CD4-positive, CD25-positive, alpha-beta regulatory T cell (primary cell): ENCODE data around the gene KRTAP4-9. TPM values are rescaled to one million over a fixed set of nuclear protein-coding genes. Genes with fewer than 3 reads are reported as not detected.
"Not testable (repeated sequence)": the region's sequence is repeated elsewhere in the genome, so short reads cannot be mapped to it uniquely, and the experiment has no call there.

Source experiments
- ATAC-seq, 2 donors: fragments of 150-1000 bp; cut with Tn5 transposase; one replicate each; pipeline ENCODE4 v1.10.0; 2021; ENCODE audit warnings: low read depth in 2 of 2, moderate number of reproducible peaks in 2 of 2, moderate library complexity in 1 of 2
- DNase-seq, 3 donors: peaks; one replicate each; pipeline versions ENCODE4 v3.0.0 to v3.0.0-alpha.2; 2012 to 2022; ENCODE audit warnings: mixed read lengths in 1 of 3
- H3K27ac ChIP-seq: one replicate; pipeline ENCODE4 v1.7.0; 2013; ENCODE audit warnings: mild to moderate bottlenecking, low read length; ENCODE audit not compliant: insufficient read depth, poor library complexity, severe bottlenecking
- H3K27me3 ChIP-seq: one replicate; pipeline ENCODE4 v1.7.0; 2013; ENCODE audit warnings: low read length; ENCODE audit not compliant: control insufficient read depth, insufficient read depth
- H3K36me3 ChIP-seq: one replicate; pipeline ENCODE4 v1.7.0; 2013; ENCODE audit warnings: mild to moderate bottlenecking, low read length, moderate library complexity; ENCODE audit not compliant: control insufficient read depth, insufficient read depth
- H3K4me1 ChIP-seq: 2 replicates; pipeline ENCODE4 v1.7.0; 2013; ENCODE audit warnings: mild to moderate bottlenecking, low read length; ENCODE audit not compliant: insufficient read depth, control insufficient read depth, poor library complexity, severe bottlenecking
- H3K4me3 ChIP-seq: one replicate; pipeline ENCODE4 v1.7.0; 2013; ENCODE audit warnings: low read depth, mild to moderate bottlenecking, low read length, moderate library complexity
- H3K9me3 ChIP-seq, 2 experiments: 1 replicate in 1 of 2; 2 replicates in 1 of 2; pipeline ENCODE4 v1.7.0; 2013; ENCODE audit warnings: low read length in 2 of 2, mild to moderate bottlenecking in 1 of 2, moderate library complexity in 1 of 2; ENCODE audit not compliant: control insufficient read depth in 2 of 2
- H3K27ac Mint-ChIP-seq, 3 donors: one replicate each; pipeline ENCODE4 v1.8.0; 2020 to 2022; ENCODE audit warnings: mild to moderate bottlenecking in 3 of 3, mixed read lengths in 3 of 3, moderate library complexity in 2 of 3
- H3K27me3 Mint-ChIP-seq: one replicate; pipeline ENCODE4 v1.8.0; 2022; ENCODE audit warnings: mild to moderate bottlenecking, mixed read lengths
- H3K36me3 Mint-ChIP-seq: one replicate; pipeline ENCODE4 v1.8.0; 2020; ENCODE audit warnings: mixed read lengths
- H3K4me1 Mint-ChIP-seq, 4 donors: one replicate each; pipeline ENCODE4 v1.8.0; 2020 to 2022; ENCODE audit warnings: mixed read lengths in 4 of 4, mild to moderate bottlenecking in 1 of 4
- H3K4me3 Mint-ChIP-seq, 4 donors: one replicate each; pipeline ENCODE4 v1.8.0; 2020 to 2022; ENCODE audit warnings: mild to moderate bottlenecking in 4 of 4, mixed read lengths in 4 of 4, moderate library complexity in 3 of 4
- H3K9me3 Mint-ChIP-seq, 7 donors: one replicate each; pipeline ENCODE4 v1.8.0; 2020 to 2022; ENCODE audit warnings: mixed read lengths in 7 of 7, mild to moderate bottlenecking in 3 of 7, moderate library complexity in 2 of 7
- polyA plus RNA-seq, 4 donors: library from polyadenylated mRNA; unstranded; fragments of 300-500 nt; fragmentation: Illumina TruSeq; gene quantifications; one replicate each; pipeline ENCODE4 v1.2.3, GENCODE V29; 2021
- total RNA-seq: library from RNA; stranded (reverse); gene quantifications from one replicate; pipeline ENCODE4 v1.2.3, GENCODE V29; 2022

KRTAP4-9 gene
- total and polyA plus RNA-seq, 5 donors from 2014 or later = not detected

- Mint-ChIP-seq H3K27me3 (peaks cover 21% of the 10 kb centered on the region), H3K36me3 (no peaks in the 10 kb centered on the region), H3K4me1 (no peaks in the 10 kb centered on the region), H3K27ac (no peak overlapping the region), H3K4me3 (no peak overlapping the region), H3K9me3 (no peaks in the 10 kb centered on the region)
- H3K4me1 ChIP-seq = no peaks in the 10 kb centered on the region
- DNase-seq (no peak), ATAC-seq (no peak)
- no peaks in the 10 kb centered on the region for H3K36me3 ChIP-seq
- peaks cover 20% of the 10 kb centered on the region for H3K27me3 ChIP-seq
- no peak overlapping the region for H3K4me3 ChIP-seq
- no peaks in the 10 kb centered on the region for H3K9me3 ChIP-seq
- no peak overlapping the region for H3K27ac ChIP-seq
Measured at GRCh38 chr17:41064301-41064700, 40.9 kb upstream of the KRTAP4-9 start.

- not testable (repeated sequence) for H3K27ac Mint-ChIP-seq, H3K4me3 Mint-ChIP-seq, H3K4me1 ChIP-seq, H3K36me3 ChIP-seq, DNase-seq, H3K4me1 Mint-ChIP-seq, H3K9me3 ChIP-seq, H3K9me3 Mint-ChIP-seq, H3K36me3 Mint-ChIP-seq, H3K27ac ChIP-seq, H3K4me3 ChIP-seq, ATAC-seq
- peaks cover 15% of the 10 kb centered on the region for H3K27me3 Mint-ChIP-seq
- H3K27me3 ChIP-seq = peaks cover 18% of the 10 kb centered on the region
Measured at GRCh38 chr17:41065016-41065689, 40.0 kb upstream of the KRTAP4-9 start.

- no peak for ATAC-seq
Measured at GRCh38 chr17:41065829-41066624, 39.2 kb upstream of the KRTAP4-9 start, which contains the start of gene KRTAP2-4. Gene KRTAP2-4, minus strand, starts transcription at chr17:41065879. Its CDS starts 34 bp downstream, at chr17:41065845.

GRCh38 chr17:41067281-41067680, 37.9 kb upstream of the KRTAP4-9 start:
- H3K4me1 Mint-ChIP-seq = peaks cover 0 to 1% (median 0%) of the 10 kb centered on the region in 4 donors
- peaks cover 2% of the 10 kb centered on the region for H3K27me3 Mint-ChIP-seq

More at GRCh38 chr17:41065829-41066624, 39.2 kb upstream of the KRTAP4-9 start, which contains the start of gene KRTAP2-4:
- no peaks in the 10 kb centered on the region for H3K9me3 ChIP-seq
- Mint-ChIP-seq H3K27ac (no peak within 1 kb of the TSS), H3K9me3 (no peaks in the 10 kb centered on the region), H3K4me1 (no peaks in the 10 kb centered on the region), H3K4me3 (no peak within 1 kb of the TSS), H3K36me3 (no peaks in the 10 kb centered on the region), H3K27me3 (peaks cover 9% of the 10 kb centered on the region)
- H3K36me3 ChIP-seq = no peaks in the 10 kb centered on the region
- H3K4me3 ChIP-seq = no peak within 1 kb of the TSS
- no peaks in the 10 kb centered on the region for H3K4me1 ChIP-seq
- no peak for DNase-seq
- no peak within 1 kb of the TSS for H3K27ac ChIP-seq
- peaks cover 10% of the 10 kb centered on the region for H3K27me3 ChIP-seq

GRCh38 chr17:41069031-41069430, 36.2 kb upstream of the KRTAP4-9 start:
- H3K27me3 ChIP-seq = no peaks in the 10 kb centered on the region
- no peak overlapping the region for H3K4me3 Mint-ChIP-seq
- no peak overlapping the region for H3K27ac ChIP-seq
- DNase-seq (no peak), ATAC-seq (no peak)
- no peak overlapping the region for H3K4me3 ChIP-seq
- no peaks in the 10 kb centered on the region for H3K9me3 ChIP-seq
- no peaks in the 10 kb centered on the region for H3K36me3 ChIP-seq
- H3K27ac Mint-ChIP-seq = no peak overlapping the region
- no peaks in the 10 kb centered on the region for H3K9me3 Mint-ChIP-seq
- no peaks in the 10 kb centered on the region for H3K36me3 Mint-ChIP-seq
- H3K4me1 ChIP-seq = no peaks in the 10 kb centered on the region
- H3K27me3 Mint-ChIP-seq = no peaks in the 10 kb centered on the region
- H3K4me1 Mint-ChIP-seq = peaks cover 0 to 2% (median 0%) of the 10 kb centered on the region in 4 donors

More at GRCh38 chr17:41067281-41067680, 37.9 kb upstream of the KRTAP4-9 start:
- H3K27me3 ChIP-seq = peaks cover 4% of the 10 kb centered on the region
- no peak overlapping the region for H3K4me3 ChIP-seq
- H3K27ac ChIP-seq = no peak overlapping the region
- H3K36me3 ChIP-seq = no peaks in the 10 kb centered on the region
- Mint-ChIP-seq H3K36me3 (no peaks in the 10 kb centered on the region), H3K9me3 (no peaks in the 10 kb centered on the region), H3K27ac (peak overlapping the region in 1 of 3 donors; percentile 5), H3K4me3 (no peak overlapping the region)
- no peaks in the 10 kb centered on the region for H3K4me1 ChIP-seq
- ATAC-seq = no peak
- no peak for DNase-seq
- no peaks in the 10 kb centered on the region for H3K9me3 ChIP-seq

GRCh38 chr17:41071606-41072360, 33.4 kb upstream of the KRTAP4-9 start:
- no peak overlapping the region for H3K4me3 ChIP-seq
- peaks cover 0 to 1% (median 0%) of the 10 kb centered on the region in 7 donors for H3K9me3 Mint-ChIP-seq
- peaks cover 13% of the 10 kb centered on the region for H3K27me3 Mint-ChIP-seq
- H3K36me3 ChIP-seq = no peaks in the 10 kb centered on the region
- ATAC-seq (no peak), DNase-seq (no peak)
- H3K4me1 Mint-ChIP-seq = peaks cover 0 to 2% (median 0%) of the 10 kb centered on the region in 4 donors
- H3K27me3 ChIP-seq = peaks cover 7% of the 10 kb centered on the region
- no peaks in the 10 kb centered on the region for H3K36me3 Mint-ChIP-seq
- peak overlapping the region in 1 of 3 donors; percentile 33 for H3K27ac Mint-ChIP-seq
- no peak overlapping the region for H3K27ac ChIP-seq
- H3K4me1 ChIP-seq = no peaks in the 10 kb centered on the region
- H3K9me3 ChIP-seq = no peaks in the 10 kb centered on the region
- H3K4me3 Mint-ChIP-seq = no peak overlapping the region

- Histone ChIP-seq H3K27ac (no peak overlapping the region), H3K4me3 (no peak overlapping the region), H3K4me1 (no peaks in the 10 kb centered on the region), H3K9me3 (no peaks in the 10 kb centered on the region), H3K36me3 (no peaks in the 10 kb centered on the region), H3K27me3 (peaks cover 10% of the 10 kb centered on the region)
- peaks cover 21% of the 10 kb centered on the region for H3K27me3 Mint-ChIP-seq
- peaks cover 0 to 2% (median 0%) of the 10 kb centered on the region in 4 donors for H3K4me1 Mint-ChIP-seq
- ATAC-seq = no peak
- H3K4me3 Mint-ChIP-seq = no peak overlapping the region
- no peak overlapping the region for H3K27ac Mint-ChIP-seq
- H3K36me3 Mint-ChIP-seq = no peaks in the 10 kb centered on the region
- peaks cover 0 to 3% (median 0%) of the 10 kb centered on the region in 7 donors for H3K9me3 Mint-ChIP-seq
- DNase-seq = no peak
Measured at GRCh38 chr17:41073676-41074075, 31.5 kb upstream of the KRTAP4-9 start.
